Fibroblast of upper back skin (primary cell): ENCODE results near the gene RGR.

Experiments used
- DNase-seq: peaks from one replicate; pipeline ENCODE4 v3.0.0-alpha.2; 2013

RGR gene

GRCh38 chr10:84302223-84302622 is 57.4 kb downstream of the RGR start:
- no peak for DNase-seq

DNA sequence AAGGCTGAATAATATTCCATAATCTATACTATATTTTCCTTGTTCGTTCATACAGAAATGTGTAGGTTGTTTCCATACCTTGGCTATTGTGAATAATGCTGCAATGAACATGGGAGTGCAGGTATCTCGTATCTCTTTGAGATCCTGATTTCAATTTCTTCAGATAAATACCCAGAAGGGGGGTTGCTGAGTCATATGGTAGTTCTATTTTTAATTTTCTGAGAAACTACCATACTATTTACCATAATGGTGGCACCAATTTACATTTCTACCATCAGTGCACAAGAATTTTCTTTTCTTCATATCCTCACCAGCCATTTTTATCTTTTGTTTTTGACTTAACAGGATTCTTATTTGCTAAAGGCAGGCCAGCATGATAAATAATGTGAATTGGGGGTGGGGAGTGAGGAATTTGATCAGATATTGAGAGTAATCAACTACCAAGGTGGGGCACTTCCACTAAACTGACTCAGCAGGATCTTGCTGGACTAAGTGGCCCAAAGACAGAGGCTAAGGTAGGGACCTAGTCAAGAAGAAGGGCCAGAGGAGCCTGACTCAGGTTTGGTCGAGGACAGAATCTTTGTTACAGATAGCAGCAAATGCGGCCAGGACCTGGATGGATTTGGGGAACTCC is 62.0 kb downstream of the RGR start:
- DNase-seq = no peak

GRCh38 chr10:84308021-84308420 is 63.2 kb downstream of the RGR start:
- DNase-seq = no peak

- DNase-seq = peak; percentile 53
Observed at GRCh38 chr10:84308481-84309304, 63.8 kb downstream of the RGR start.
